Superior temporal gyrus (tissue), 1 donor: ENCODE data around the gene CNOT1.

ENCODE experiments used
- DNase-seq: peaks from one replicate; pipeline ENCODE4 v3.0.0-alpha.2; 2016; ENCODE audit errors: extremely low spot score

CNOT1 gene

DNA sequence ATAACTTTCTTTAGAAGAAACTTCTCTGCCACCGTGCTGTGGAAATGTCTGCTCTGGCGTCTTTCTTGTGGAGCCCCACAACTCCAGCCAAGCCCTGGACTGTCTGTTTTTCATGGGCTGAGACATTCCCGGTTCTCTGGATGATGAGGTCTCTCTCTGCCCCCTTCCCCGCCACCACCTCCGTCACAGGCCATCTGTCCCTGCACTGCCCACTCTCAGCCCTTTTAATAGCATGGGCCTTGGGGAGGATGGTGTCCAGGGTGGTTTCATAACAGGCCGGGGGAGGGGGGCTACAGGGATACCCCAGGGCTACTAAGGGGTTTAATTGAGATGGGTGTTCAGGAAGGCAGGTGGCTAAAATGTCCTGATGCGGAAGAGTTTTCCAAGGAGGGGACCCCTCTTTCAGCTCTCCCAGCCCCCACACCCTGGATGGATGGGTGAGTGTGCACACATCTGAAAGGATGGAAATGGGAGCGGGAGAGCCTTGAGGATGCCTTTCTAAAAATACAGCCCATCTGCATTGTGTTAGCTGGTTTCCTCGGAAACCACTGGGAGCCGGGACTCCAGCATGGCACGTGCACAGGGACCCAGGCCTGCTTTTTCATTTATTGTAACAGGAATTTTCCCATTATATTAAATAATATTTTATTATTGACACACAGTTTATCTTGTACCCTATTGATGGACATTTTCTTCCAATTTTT, 144.3 kb downstream of the CNOT1 start:
- no peak for DNase-seq

DNA sequence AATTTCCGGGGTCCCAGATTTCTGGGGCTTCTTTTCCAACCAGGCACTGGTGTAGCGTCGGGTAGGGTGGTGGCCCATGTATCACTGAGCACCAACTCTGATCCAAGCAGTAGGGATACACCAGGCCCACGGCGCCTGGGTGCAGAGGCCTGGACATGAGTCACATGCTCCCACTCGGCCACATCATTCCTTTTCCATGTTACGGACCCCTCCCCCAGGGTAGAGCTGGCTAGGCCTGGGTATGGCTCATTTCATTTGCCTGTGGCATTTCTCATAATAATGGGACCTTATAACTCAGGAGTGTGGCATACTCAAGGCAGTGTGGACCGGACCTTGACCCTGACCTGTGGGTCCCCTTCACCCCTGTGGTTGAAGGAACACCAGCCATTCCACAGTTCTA, 147.7 kb downstream of the CNOT1 start:
- DNase-seq: no peak

DNA sequence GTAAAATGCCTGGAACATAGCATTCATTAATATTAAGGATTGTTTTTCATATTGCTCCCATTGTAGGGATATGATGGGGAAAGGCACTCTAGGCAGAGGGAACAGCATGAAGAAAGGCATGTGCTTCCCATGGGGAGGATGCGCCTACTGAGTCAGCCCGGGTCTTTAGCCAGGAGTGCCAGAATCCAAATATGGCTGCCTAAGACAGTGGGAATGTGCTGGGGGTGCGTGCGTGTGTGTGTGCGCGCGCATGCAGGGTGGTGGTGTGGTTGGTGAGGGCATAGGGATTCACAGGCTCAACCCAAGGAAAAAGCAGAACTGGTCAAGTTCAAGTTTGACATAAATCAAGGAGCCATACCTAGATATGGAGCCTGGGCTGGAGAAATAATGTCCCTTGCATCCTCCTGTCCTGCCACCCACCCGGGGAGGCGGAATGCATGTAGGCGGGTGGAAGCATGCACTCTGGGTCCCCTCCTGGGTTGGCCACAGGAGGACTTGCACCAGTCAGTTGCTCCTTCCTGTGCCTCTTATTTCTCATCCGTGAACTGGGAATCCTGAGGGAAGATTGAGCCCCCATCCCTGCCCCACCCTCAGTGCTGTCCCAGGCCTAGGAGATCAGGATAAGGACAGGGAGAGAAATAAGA, 148.3 kb downstream of the CNOT1 start:
- DNase-seq: no peak

- DNase-seq: no peak
These were observed 151.2 kb downstream of the CNOT1 start for GRCh38 chr16:58478427-58478826.

GRCh38 chr16:58476791-58477190, 152.8 kb downstream of the CNOT1 start:
- DNase-seq: no peak

- no peak for DNase-seq
These were observed 154.5 kb downstream of the CNOT1 start for GRCh38 chr16:58475091-58475619.

DNA sequence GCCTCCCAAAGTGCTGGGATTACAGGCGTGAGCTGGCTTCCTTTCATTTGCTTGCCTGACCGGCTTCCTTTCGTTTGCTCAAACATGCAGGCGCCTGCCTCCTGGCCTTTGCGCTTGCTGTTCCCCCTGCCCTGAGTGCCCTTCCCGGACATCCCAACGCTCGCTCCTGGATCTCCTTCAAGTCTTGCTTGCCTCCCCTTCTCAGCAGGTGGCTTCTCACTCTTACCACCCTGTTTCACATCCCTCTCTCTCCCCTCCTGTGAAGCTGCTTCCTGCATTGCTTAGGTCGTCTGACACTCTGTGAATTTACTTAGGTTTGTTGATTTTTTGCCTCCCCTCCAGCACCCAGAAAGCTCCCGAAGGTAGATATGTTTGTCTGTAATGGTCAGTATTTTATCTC, 155.3 kb downstream of the CNOT1 start:
- DNase-seq: no peak

DNA sequence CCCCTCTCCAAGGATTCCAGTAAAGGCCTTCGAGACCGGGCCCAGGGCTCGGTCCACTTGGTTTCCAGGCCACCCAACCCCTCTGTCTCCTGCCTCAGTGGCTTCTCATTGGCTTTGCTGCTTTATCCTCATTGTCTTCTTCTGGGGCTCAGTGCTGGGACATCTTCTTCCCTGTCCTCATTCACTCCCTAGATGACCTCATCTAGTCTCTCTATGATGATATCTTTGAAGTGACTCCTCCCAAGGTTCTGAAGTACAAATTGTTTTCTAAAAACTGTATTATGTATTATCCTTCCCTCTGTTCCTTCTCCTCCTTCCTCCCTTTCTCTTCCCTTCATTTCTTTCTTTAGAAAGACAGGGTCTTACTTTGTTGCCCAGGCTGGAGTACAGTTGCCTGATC, 156.8 kb downstream of the CNOT1 start:
- DNase-seq: no peak

DNA sequence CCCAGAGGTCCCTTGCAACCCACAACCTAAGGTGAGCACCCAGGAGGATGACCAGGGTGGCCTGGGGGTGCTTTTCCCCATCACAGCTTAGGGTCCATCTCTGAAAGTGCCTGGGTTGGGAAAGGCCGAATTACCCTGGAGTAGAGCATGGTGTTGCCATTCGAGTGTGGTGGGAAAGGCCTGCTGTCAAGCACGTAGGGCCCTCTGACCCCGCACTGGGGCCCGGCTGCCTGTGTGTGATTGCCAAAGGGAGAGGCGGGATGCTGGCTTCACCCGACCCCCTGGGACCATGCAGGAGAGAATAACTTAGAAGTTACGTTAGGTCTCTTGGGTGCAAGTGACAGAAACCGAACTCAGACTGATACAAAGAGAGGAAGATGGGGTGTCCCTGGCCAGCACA, 157.4 kb downstream of the CNOT1 start:
- DNase-seq: no peak

DNA sequence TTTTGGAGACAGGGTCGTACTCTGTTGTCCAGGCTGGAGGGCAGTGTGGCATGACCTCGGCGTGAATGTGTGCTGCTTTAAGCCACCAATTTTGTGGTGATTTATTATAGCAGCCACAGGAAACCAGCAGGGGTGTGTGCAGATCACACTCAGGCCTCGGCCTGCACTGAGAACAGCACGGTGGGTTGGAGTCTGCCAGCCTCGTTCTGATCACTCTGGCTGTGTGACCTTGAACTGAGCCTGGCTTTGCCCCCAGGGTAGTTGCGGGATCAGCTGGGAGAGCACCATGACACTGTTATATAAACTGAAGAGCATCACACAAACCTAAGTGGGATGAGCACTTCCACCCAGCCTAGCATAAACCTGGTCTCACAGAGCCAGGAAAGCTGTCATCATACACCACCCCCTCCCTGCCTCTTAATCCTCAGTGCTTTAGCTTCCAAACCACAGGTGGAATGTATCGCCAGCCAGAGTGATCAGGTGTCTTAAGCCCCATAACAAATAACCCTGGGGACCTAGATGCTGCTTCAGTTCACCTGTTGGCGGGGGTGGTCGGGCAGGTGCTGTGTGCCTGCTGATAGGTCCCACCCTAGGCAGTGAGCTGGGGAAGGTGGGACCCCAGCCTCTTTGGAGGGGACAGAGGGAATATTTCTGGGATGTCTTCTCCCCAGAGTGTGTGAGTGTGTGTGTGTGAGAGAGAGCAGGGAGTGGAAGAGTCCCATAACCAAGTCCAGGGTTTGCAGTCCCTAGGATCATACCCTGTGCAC, 158.2 kb downstream of the CNOT1 start:
- no peak for DNase-seq
